ENCODE data around the gene RMRP. TPM values are rescaled to one million over a fixed set of nuclear protein-coding genes. Genes with fewer than 3 reads are reported as not detected.

The RMRP gene
- total and polyA plus RNA-seq, 11 donors, result 118 to 18,741 (median 5,656) TPM

DNA sequence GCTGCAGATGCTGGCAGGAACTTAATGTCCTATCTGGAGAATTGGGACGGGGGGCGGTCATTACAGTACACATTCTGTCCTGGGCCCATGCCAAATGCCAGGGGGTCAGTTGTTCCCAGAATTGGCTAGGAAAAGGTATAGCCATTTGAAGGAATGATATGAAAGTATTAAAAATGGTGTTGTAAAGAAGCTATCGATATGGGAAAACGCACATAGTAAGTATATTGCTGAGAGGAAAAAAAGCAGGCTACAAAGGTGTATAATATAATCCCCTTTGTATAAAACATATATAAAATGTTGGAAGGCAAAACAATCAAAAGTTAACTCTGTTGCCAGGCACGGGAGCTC lies 7.6 kb upstream of the RMRP start:
- intact Hi-C loops (cut with DNase I), result loop anchor here in 1 of 10 donors (5.0 kb wide), 1 partner anchor 62 kb away; no protein-coding TSS in a partner anchor
- TF ChIP-seq, protein P1, sequence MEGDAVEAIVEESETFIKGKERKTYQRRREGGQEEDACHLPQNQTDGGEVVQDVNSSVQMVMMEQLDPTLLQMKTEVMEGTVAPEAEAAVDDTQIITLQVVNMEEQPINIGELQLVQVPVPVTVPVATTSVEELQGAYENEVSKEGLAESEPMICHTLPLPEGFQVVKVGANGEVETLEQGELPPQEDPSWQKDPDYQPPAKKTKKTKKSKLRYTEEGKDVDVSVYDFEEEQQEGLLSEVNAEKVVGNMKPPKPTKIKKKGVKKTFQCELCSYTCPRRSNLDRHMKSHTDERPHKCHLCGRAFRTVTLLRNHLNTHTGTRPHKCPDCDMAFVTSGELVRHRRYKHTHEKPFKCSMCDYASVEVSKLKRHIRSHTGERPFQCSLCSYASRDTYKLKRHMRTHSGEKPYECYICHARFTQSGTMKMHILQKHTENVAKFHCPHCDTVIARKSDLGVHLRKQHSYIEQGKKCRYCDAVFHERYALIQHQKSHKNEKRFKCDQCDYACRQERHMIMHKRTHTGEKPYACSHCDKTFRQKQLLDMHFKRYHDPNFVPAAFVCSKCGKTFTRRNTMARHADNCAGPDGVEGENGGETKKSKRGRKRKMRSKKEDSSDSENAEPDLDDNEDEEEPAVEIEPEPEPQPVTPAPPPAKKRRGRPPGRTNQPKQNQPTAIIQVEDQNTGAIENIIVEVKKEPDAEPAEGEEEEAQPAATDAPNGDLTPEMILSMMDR (IDR thresholded peaks at IDR 0.05), result no peak
- no peak for TF ChIP-seq POLR2A (IDR thresholded peaks at IDR 0.05)
- peaks cover 0 to 43% (median 21%) of the 10 kb centered on the region in 12 donors for H3K4me1 ChIP-seq

DNA sequence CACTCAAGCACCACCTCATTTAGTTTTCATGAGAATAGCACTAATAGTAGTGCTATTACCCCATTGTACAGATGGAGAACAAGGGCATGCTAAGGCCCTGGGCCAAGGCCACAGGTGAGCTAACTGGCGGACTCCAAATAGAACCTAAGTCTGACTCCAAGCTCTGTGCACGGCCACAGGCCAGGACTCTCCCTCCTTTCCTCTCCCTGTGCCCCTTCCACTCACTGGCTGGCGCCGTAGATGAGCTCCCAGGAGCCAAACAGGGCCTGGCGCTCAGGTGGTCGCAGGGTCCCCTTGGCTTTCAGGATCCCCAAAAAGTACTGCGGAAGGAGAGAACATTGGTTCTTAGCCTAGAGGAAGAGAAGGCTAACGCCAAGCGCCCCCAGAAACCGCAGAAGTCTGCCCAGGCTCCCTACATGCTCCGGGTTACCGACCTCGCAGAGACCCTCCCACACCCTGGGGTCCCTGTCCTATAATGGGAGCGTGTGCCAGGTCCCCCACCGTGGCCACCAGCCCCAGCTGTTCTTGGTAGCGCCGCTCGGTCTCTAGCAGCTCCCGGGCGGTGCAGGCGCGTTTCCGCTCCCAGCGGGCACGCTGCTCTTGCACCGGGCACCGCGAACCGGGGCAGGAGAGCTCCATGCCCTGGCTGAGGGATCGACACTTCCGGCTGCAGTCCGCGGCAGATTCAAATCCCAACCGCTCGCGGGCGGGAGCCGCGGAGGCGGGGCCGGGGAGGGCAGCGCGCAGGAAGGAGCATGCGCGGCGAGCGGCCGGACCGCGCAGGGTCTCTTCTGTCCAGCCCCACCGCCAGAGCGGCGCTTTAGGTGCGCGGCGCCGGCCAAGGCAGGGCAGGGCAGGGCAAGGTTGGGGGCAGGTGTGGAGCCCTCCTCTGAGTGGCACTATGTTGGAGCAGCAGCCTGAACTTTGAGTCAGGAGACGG lies 7.0 kb upstream of the RMRP start, which contains the start of gene ARHGEF39:
ARHGEF39 (minus strand) TSS at position 665 of the 940 bp plus-strand sequence; CDS start at position 639, 26 bp downstream.
- DNase-seq, result peak; percentile 78 to 92 (median 86)
- Histone ChIP-seq H3K27me3 (no peaks in the 10 kb centered on the region), H3K4me3 (peak within 1 kb of the TSS; percentile 37 to 65 (median 56)), H3K27ac (peak within 1 kb of the TSS in 11 of 12 donors; percentile 14 to 99 (median 61)), H3K36me3 (peaks cover 0 to 22% (median 16%) of the 10 kb centered on the region in 9 donors), H3K9me3 (no peaks in the 10 kb centered on the region), H3K4me1 (peaks cover 0 to 50% (median 27%) of the 10 kb centered on the region in 12 donors)
- ATAC-seq, result peak; percentile 53 to 89 (median 84)
- intact Hi-C loops (cut with DNase I), result loop anchor here in 6 of 10 donors (5.0 kb wide), 4 partner anchors 32 to 82 kb away; partner anchors contain the start of genes GBA2 (in 1 of the 6) and RGP1 (in 1 of the 6)
- peak in 1 of 2 donors; percentile 44 for TF ChIP-seq POLR2A (IDR thresholded peaks at IDR 0.05)
- TF ChIP-seq, protein P1 (IDR thresholded peaks at IDR 0.05), result peak in 7 of 12 donors; percentile 7 to 41 (median 17)
- WGBS, 4 donors, result 8 to 13% (median 8%) methylated on average over 28 to 58 of the region's 58 CpGs

More for the DNA sequence above, 7.6 kb upstream of the RMRP start:
- Histone ChIP-seq H3K36me3 (peaks cover 0 to 16% (median 12%) of the 10 kb centered on the region in 9 donors), H3K27ac (peak overlapping the region in 9 of 12 donors; percentile 36 to 99 (median 65)), H3K4me3 (peak overlapping the region; percentile 37 to 65 (median 56)), H3K27me3 (no peaks in the 10 kb centered on the region), H3K9me3 (no peaks in the 10 kb centered on the region)
- ATAC-seq, result no peak
- 33 to 39% (median 36%) methylated on average over 5 of the region's 5 CpGs for WGBS, 4 donors
- DNase-seq, result no peak

DNA sequence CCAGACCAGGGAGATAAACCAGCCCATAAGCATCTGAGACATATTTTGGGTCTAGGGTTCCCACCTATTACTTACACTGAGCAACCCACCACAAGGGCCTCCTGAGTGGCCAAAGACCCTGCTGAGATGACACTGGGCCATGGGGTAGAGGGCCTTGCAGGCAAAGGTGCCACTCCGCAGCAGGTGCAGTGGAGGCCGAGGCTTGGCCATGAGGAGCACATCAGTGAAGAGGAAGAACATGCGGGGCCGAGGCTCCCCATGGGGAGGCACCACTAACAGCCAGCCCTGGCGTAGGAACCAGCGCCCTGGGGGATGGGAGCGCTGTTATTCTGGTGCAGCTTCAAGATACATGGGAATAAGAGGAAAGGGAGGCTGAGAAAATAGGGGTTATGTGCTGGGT lies 4.6 kb upstream of the RMRP start:
- 91 to 93% (median 92%) methylated on average over 7 of the region's 7 CpGs for WGBS, 4 donors
- Histone ChIP-seq H3K4me1 (peaks cover 0 to 64% (median 37%) of the 10 kb centered on the region in 12 donors), H3K27me3 (no peaks in the 10 kb centered on the region), H3K9me3 (no peaks in the 10 kb centered on the region), H3K36me3 (peaks cover 0 to 22% (median 16%) of the 10 kb centered on the region in 9 donors), H3K27ac (peak overlapping the region in 6 of 12 donors; percentile 93 to 100 (median 98)), H3K4me3 (no peak overlapping the region)
- no peak for TF ChIP-seq POLR2A (IDR thresholded peaks at IDR 0.05)
- TF ChIP-seq, protein P1 (IDR thresholded peaks at IDR 0.05), result no peak
- ATAC-seq (no peak), DNase-seq (no peak)
- intact Hi-C loops (cut with DNase I), result loop anchor here in 7 of 10 donors (2.0 to 5.0 kb wide), 5 partner anchors 24 to 85 kb away; partner anchors contain the start of genes GBA2 (in 1 of the 7) and RGP1 (in 1 of the 7)

Data from heart left ventricle (tissue), 16 donors.